Mesothelial cell of epicardium (in vitro differentiated cells): ENCODE measurements around the gene DHX58. TPM values are rescaled to one million over a fixed set of nuclear protein-coding genes. Genes with fewer than 3 reads are reported as not detected.

Source experiments
- DNase-seq, 2 experiments: peaks; one replicate each; pipeline ENCODE4 v3.0.0; 2021; ENCODE audit warnings: low spot score in 2 of 2; ENCODE audit not compliant: unreplicated experiment in 2 of 2
- H3K27ac Mint-ChIP-seq: 2 replicates; pipeline ENCODE4 v1.8.0; 2021; ENCODE audit warnings: mixed read lengths
- H3K27me3 Mint-ChIP-seq: 2 replicates; pipeline ENCODE4 v1.8.0; 2021; ENCODE audit warnings: low read depth, mixed read lengths
- H3K36me3 Mint-ChIP-seq: 2 replicates; pipeline ENCODE4 v1.8.0; 2021; ENCODE audit warnings: mixed read lengths
- H3K4me1 Mint-ChIP-seq: 2 replicates; pipeline ENCODE4 v1.8.0; 2021; ENCODE audit warnings: mixed read lengths
- H3K4me3 Mint-ChIP-seq: 2 replicates; pipeline ENCODE4 v1.8.0; 2021; ENCODE audit warnings: mild to moderate bottlenecking, moderate library complexity, mixed read lengths
- H3K9me3 Mint-ChIP-seq: 2 replicates; pipeline ENCODE4 v1.8.0; 2021; ENCODE audit warnings: mixed read lengths
- total RNA-seq: library from RNA; stranded (reverse); gene quantifications from 3 replicates; pipeline ENCODE4 v1.2.1, GENCODE V29; 2021
- TF ChIP-seq, protein P1 (sequence below): fragments of 200-600 bp; sonication (generic); IDR thresholded peaks from one replicate; pipeline ENCODE4 v1.5.0; 2021; ENCODE audit warnings: antibody characterized with exemption; ENCODE audit not compliant: unreplicated experiment

The DHX58 gene
- total RNA-seq, 1 donor from 2014 or later, result 11.3 TPM

DNA sequence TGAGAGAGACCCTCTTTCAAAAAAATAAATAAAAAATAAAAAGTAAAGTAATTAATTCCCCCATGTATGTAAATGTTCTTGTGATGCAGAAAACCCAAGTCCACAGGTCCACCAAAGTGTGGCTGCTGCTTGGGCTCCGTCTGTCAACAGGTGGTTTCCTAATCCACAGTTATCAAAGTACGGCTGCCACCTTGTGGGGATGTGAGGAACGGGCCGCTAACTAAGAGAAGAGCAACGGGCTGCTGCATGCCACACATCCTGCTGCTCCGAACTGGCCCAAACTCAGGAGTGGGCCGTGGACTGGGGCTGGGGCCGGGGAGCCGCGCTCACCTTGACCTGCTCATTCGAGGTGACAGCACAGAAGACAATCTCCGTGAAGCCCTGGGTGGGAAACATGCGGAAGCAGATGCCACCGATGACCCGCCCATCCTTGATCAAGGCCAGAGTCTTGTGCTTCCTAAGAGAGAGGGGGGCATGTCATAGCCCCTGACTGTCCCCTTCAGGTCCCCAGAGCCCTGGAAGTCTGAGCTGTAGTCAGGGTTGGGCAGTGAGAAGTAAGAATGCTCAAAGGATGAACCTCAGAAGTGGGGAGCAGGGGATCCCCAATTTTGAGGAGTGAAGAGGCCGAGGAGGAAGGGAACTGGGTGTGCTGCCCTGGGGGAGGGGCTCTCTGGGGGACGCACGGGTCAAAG, 4.3 kb upstream of the DHX58 start:
- peaks cover 15% of the 10 kb centered on the region for H3K36me3 Mint-ChIP-seq
- TF ChIP-seq, protein P1, sequence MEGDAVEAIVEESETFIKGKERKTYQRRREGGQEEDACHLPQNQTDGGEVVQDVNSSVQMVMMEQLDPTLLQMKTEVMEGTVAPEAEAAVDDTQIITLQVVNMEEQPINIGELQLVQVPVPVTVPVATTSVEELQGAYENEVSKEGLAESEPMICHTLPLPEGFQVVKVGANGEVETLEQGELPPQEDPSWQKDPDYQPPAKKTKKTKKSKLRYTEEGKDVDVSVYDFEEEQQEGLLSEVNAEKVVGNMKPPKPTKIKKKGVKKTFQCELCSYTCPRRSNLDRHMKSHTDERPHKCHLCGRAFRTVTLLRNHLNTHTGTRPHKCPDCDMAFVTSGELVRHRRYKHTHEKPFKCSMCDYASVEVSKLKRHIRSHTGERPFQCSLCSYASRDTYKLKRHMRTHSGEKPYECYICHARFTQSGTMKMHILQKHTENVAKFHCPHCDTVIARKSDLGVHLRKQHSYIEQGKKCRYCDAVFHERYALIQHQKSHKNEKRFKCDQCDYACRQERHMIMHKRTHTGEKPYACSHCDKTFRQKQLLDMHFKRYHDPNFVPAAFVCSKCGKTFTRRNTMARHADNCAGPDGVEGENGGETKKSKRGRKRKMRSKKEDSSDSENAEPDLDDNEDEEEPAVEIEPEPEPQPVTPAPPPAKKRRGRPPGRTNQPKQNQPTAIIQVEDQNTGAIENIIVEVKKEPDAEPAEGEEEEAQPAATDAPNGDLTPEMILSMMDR, result peak; percentile 75
- no peaks in the 10 kb centered on the region for H3K9me3 Mint-ChIP-seq
- H3K27ac Mint-ChIP-seq, result no peak overlapping the region
- H3K27me3 Mint-ChIP-seq, result no peaks in the 10 kb centered on the region
- H3K4me3 Mint-ChIP-seq, result no peak overlapping the region
- peak; percentile 49 to 82 for DNase-seq
- H3K4me1 Mint-ChIP-seq, result peaks cover 18% of the 10 kb centered on the region

- H3K36me3 Mint-ChIP-seq, result peaks cover 13% of the 10 kb centered on the region
- H3K4me3 Mint-ChIP-seq, result no peak overlapping the region
- TF ChIP-seq, protein P1, result no peak
- H3K9me3 Mint-ChIP-seq, result no peaks in the 10 kb centered on the region
- H3K27ac Mint-ChIP-seq, result no peak overlapping the region
- peaks cover 8% of the 10 kb centered on the region for H3K4me1 Mint-ChIP-seq
- peaks cover 2% of the 10 kb centered on the region for H3K27me3 Mint-ChIP-seq
- DNase-seq, result no peak
Observed at GRCh38 chr17:42114118-42114517, 1.6 kb upstream of the DHX58 start.

GRCh38 chr17:42113293-42114069, 967 bp upstream of the DHX58 start:
- Mint-ChIP-seq H3K4me1 (peaks cover 8% of the 10 kb centered on the region), H3K27ac (no peak overlapping the region), H3K4me3 (no peak overlapping the region), H3K36me3 (peaks cover 13% of the 10 kb centered on the region), H3K27me3 (peaks cover 2% of the 10 kb centered on the region), H3K9me3 (no peaks in the 10 kb centered on the region)
- TF ChIP-seq, protein P1, result no peak
- no peak for DNase-seq

GRCh38 chr17:42111871-42112551, 503 bp downstream of the DHX58 start:
- H3K36me3 Mint-ChIP-seq, result peaks cover 6% of the 10 kb centered on the region
- H3K27me3 Mint-ChIP-seq, result peaks cover 12% of the 10 kb centered on the region
- no peaks in the 10 kb centered on the region for H3K9me3 Mint-ChIP-seq
- H3K27ac Mint-ChIP-seq, result peak overlapping the region; percentile 83
- no peak for DNase-seq
- TF ChIP-seq, protein P1, result no peak
- peak overlapping the region; percentile 49 for H3K4me3 Mint-ChIP-seq
- peaks cover 8% of the 10 kb centered on the region for H3K4me1 Mint-ChIP-seq

DNA sequence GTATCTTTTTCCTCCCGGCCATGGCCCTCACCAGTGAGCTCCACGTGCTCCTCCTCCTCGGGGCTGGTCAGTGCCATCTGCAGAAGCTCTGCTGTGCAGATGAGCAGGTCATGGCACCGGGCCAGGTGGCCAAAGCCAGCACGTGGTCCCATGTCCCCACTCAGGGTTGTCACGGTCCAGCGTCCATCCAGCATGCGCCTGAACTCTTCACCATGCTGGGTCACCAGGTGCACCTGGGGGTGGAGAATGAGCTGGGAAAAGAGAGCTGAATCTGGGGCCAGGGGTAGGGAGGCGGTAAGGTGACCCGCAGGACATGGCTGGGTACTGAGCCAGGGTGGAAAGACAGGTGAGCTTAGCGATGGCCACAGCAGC, 1.3 kb downstream of the DHX58 start:
- no peaks in the 10 kb centered on the region for H3K9me3 Mint-ChIP-seq
- peaks cover 8% of the 10 kb centered on the region for H3K4me1 Mint-ChIP-seq
- TF ChIP-seq, protein P1, result no peak
- no peak overlapping the region for H3K27ac Mint-ChIP-seq
- DNase-seq, result no peak
- no peak overlapping the region for H3K4me3 Mint-ChIP-seq
- H3K27me3 Mint-ChIP-seq, result peaks cover 19% of the 10 kb centered on the region
- peaks cover 2% of the 10 kb centered on the region for H3K36me3 Mint-ChIP-seq
